GM19468 (cell line): Measurements from ENCODE around the gene KDM2A.

Source experiments
- ATAC-seq: cut with Tn5 transposase; IDR thresholded peaks from one replicate; pipeline ENCODE4 v1.9.1; 2021; ENCODE audit warnings: mild to moderate bottlenecking, moderate library complexity, moderate number of reproducible peaks; ENCODE audit not compliant: unreplicated experiment; ENCODE audit errors: extremely low read depth

The KDM2A gene

DNA sequence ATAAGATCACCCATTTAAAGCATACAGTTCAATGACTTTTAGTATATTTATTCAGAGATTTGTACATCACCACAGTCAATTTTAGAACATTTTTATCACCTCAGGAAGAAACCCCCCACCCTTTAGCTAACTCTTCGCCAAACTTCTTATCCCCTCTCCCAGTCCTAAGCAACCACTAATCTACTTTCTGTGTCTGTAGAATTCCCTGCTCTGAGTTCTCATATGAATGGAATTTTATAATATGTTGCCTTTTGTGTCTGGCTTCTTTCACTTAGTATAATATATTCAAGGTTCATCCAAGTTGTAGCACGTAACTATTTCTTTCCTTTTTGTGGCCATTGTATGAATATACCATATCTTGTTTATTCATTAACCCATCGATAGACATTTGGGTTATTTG lies 173.6 kb downstream of the KDM2A start:
- ATAC-seq: no peak

DNA sequence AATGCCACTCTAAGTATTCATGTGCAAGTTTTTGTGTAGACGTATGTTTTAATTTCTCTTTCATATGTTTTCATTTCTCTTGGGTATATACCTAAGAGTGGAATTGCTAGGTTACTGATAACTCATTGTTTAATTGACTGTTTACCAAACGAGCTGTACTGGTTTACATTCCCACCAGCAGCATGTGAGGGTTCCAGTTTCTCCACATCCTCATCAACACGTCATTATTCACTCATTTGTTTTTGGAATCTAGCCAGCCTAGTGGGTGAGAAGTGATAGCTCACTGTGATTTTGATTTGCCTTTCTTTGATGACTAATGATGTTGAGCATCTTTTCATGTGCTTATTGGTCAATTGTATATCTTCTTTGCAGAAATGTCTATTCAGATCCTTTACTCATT lies 174.0 kb downstream of the KDM2A start:
- no peak for ATAC-seq

DNA sequence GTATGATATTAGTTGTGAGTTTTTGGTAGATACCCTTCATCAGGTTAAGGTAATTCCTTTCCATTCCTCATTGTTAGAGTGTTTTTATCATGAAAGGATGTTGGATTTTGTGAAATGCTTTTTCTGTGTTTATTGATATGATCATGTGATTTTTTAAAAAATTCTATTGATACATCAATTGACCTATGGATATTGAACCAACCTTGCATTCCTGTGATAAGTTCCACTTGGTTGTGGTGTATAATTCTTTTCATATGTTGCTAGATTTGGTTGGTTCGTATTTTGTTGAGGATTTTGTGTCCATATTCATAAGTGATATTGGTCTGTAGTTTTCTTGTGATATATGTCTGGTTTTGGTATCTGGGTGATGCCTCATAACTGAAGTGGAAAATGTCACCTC lies 176.8 kb downstream of the KDM2A start:
- no peak for ATAC-seq

DNA sequence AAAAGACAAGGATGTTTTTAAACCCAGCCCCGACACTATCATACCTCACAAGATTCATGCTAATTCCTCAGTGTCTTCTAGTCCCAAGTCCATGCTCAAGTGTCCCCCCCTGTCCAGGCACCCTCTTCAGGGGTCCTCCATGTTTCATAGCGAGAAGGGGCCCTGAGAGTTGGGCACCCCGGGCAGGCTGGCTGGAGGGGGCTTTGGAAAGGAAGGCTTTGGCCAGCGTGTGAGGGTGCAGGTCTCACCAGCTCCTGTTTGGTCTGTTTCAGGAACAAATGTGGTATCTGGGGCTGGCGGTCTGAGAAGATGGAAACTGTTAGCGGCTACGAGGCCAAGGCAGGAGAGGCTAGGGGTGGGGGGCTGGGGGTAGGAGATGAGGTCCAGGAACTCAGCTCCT lies 179.7 kb downstream of the KDM2A start:
- no peak for ATAC-seq

DNA sequence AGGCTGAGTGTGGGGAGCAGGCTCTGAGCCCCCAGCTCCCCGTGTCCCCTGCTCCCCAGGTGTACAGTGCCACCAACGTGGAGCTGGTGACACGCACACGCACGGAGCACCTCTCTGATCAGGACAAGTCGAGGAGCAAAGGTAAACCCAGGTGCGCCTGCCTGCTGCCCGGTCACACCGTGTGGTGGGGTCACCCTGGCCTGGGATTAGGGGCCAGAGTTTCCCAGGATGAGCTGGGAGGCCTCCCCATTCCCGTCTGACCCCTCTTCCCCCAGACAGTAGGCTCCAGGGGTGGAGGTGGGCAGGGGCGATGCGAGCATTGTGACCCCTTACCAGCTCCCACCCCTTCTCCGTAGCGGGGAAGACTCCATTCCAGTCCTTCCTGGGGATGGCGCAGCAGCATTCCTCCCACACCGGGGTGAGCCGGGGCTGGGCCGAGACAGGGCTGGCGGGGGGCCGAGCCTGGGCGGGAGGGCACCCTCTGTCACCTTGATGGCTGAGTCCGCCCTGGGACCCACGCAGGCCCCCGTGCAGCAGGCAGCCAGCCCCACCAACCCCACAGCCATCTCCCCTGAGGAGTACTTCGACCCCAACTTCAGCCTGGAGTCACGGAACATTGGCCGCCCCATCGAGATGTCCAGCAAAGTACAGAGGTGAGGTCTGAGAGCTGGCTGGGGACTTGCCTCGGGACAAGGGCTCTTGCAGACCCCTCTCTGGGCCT lies 180.6 kb downstream of the KDM2A start:
- ATAC-seq: no peak

DNA sequence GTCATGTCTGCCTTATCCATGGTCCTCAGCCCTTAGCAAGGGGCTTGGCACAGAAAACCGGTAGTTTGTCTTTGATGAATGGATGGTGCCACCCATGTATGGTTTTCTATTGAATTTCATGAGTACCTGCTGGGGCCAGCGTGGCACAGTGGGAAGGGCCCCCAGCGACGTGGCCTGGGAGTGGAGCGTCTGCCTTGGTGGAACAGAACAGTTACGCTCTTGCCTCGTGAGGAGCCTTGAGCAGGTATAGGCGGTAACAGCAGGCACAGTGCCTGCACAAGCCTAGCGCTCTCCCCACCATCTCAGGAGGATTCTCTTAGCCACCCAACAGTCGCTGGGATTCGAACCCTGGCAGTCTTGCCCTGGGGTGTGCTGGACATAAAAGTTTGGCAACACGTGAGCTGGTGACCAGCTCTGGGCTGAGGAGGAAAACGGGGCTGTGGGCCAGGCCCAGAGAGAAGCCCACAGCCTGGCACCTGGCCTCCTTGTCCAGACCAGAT lies 181.2 kb downstream of the KDM2A start:
- no peak for ATAC-seq

DNA sequence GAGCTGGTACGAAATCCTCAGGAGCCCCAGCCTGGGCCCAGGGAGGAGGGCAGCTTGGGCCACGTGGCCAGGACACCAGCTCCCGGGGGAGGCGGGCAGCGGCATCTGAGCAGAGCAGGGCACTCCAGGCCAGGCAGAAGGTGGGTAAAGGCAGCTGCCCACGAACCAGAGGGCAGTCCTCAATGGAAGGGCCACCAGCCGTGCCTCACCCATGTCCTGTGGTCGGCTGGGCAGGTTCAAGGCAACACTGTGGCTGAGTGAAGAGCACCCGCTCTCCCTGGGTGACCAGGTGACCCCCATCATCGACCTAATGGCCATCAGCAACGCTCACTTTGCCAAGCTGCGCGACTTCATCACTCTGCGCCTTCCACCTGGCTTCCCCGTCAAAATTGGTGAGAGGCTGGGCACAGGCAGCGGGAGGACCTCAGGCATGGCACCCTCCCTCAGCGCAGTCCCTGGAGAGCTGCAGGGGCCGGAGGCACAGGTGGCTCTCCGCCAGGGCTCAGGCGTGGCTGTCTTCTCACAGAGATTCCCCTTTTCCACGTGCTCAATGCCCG lies 181.8 kb downstream of the KDM2A start:
- no peak for ATAC-seq

DNA sequence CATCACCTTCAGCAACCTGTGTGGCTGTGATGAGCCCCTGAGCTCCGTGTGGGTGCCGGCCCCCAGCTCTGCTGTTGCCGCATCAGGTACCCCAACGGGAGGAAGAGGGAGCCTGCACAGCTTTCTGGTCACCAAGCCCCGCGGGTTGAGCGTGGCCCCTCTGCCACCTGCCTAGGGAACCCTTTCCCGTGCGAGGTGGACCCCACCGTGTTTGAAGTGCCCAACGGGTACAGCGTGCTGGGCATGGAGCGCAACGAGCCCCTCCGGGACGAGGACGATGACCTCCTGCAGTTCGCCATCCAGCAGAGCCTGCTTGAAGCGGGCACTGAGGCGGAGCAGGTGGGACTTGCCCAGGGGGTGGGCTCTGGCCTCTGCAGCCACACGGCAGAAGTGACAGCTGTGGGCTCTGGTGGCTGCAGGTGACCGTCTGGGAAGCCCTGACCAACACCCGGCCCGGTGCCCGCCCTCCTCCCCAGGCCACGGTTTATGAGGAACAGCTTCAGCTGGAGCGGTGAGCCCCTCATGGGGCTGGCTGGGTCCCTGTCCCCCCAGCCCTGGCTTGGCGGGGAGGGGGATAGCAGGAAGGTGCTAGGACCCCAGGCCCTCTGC lies 182.4 kb downstream of the KDM2A start:
- ATAC-seq: no peak

DNA sequence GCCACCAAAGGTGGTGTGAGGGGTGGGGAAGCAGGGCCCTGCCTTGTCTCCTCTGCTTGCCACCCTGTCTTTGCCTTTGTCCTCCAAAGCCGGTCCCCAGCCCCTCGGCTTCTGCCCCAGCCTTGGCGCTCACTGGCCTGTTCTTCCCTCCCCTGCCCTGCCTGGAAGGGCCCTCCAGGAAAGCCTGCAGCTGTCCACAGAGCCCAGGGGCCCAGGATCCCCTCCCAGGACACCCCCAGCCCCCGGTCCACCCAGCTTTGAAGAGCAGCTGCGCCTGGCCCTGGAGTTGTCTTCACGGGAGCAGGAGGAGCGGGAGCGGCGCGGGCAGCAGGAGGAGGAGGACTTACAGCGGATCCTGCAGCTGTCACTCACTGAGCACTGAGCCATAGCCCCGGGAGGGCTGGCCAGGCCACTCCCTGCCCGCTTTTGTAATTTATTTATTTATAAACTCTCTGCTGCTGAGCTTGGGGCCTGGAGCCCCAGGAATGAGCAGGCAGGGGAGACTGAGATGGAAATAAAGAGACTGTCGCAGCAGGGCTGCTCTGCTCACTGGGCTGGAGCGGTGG lies 183.0 kb downstream of the KDM2A start:
- ATAC-seq: no peak

DNA sequence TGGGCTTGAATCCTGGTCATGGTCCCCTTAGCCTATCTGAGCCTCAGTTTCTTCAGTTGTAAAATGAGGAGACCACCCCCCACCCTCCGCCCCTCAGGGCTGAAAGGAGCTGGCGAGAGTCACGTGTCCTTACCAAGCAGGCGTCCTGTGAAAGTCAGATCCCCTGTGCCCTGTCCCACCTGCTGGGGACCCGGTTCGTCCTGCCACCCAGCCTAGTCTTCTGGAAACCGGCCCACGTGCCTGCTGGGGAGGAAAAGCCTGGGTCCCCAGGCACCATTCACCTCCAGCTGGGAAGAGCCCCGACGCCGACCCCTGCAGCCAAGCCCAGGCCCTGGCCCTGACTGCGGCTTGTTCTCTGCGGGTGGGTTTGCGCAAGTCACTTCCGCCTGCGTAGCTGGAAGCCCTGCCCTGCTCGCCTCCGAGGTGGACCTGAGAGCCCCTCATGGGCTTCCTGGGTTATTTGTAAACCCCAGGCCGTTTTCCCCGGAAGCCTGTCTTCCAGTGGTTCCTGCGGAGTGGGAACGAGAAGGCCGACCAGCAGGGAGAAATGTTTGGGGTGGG lies 183.6 kb downstream of the KDM2A start:
- no peak for ATAC-seq

DNA sequence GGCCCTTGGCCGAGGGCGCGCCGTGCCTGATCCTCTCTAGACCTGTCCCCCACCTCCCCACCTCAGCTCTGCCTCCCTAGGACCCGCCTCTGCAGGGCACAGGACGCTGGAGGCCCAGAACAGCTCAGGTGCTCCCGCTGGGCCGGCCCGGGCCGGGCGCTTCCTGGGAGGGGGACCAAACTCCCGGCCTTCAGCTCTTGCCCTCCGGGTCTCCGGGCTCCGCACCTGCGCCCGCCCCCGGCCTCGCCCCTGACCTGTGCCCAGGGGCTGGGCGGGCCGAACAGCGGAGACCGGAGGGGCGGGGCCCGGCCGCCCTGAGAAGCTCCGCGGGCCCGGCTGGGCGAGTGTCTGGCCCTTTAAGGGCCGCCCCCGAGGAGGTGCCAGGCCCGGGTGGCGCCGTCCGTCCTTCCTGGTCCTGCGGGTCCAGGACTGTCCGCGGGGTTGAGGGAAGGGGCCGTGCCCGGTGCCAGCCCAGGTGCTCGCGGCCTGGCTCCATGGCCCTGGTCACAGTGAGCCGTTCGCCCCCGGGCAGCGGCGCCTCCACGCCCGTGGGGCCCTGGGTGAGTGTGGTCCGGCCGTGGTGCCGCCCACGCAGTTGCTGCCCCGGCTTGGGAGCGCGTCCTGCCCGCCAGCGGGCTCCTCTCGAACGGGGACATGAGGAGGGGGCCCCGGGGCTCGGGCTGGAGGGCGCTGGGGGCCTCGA lies 184.2 kb downstream of the KDM2A start, which contains the start of gene SSH3:
TSS of gene SSH3 (plus strand) at position 399 of the 703 bp plus-strand sequence. CDS start at position 495, 96 bp downstream.
- ATAC-seq: no peak

DNA sequence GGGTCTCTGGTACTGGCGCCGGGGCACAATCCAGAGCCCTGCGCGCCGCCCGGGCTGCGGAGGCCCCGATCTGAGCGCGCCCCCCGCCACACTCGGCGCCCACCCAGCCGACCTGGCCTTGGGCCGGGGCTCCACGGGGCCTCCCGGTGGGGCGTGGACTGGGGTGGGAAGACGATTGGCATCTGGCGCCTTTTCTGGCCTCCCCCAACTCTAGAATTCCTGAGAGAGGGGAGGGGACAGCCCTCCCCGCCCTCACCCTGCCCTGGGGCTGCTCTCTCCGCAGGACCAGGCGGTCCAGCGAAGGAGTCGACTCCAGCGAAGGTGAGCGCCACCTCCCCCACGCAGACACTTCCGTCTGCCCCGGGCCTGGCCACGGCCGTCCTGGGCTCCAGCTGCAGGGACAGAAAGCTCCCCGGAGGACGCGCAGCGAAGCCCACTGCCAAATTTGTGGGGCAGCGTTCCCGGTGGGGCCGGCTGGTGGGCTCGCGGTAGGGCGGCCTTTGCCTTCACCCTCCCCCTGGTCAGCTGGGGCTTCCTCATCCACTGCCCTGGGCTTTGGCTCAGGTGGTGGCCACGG lies 184.9 kb downstream of the KDM2A start:
- ATAC-seq: no peak

DNA sequence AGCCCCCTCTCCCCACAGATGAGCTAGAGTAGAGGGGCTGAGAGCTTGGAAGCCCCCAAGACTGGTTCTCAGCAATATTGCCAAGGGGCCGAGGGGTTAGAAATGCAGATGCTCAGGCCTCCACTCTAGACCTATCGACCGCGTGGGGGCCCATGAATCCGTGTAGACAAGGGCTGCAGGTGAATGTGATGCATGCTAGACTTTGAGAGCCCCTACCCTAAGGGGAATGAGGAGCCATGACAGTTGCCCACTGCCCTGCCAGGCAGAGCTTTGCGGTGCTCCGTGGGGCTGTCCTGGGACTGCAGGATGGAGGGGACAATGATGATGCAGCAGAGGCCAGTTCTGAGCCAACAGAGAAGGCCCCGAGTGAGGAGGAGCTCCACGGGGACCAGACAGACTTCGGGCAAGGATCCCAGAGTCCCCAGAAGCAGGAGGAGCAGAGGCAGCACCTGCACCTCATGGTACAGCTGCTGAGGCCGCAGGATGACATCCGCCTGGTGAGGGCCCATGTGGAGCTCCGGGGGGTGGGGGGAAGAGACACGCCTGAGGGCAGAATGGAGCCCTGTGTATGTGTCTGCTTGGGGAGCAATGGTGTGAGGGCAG lies 185.5 kb downstream of the KDM2A start:
- ATAC-seq: no peak

DNA sequence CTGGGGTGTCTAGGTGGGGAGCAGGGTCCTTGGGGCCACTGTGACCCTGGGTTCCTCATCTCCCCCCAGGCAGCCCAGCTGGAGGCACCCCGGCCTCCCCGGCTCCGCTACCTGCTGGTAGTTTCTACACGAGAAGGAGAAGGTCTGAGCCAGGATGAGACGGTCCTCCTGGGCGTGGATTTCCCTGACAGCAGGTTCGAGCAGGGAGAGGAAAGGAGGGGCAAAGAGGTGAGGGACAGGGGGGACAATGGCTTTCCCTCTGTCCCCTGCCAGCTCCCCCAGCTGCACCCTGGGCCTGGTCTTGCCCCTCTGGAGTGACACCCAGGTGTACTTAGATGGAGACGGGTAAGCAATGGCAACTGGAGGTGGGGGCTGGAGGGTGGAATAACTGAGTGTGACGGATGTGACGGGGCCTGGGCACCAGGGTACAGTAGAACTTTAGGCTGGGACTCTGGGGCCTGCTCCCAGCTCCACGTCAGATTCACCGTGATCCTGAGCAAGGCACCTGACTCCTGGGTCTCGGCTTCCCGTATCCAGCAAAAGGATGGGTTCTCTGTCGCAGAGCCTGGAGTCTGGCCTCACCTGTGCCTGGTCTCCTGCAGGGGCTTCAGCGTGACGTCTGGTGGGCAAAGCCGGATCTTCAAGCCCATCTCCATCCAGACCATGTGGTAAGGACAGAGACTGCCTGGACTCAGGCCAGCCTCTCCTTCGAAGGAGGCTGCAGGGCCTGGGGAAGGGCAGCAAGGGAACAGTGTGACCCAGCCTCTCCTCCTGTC lies 187.9 kb downstream of the KDM2A start:
- ATAC-seq: no peak

DNA sequence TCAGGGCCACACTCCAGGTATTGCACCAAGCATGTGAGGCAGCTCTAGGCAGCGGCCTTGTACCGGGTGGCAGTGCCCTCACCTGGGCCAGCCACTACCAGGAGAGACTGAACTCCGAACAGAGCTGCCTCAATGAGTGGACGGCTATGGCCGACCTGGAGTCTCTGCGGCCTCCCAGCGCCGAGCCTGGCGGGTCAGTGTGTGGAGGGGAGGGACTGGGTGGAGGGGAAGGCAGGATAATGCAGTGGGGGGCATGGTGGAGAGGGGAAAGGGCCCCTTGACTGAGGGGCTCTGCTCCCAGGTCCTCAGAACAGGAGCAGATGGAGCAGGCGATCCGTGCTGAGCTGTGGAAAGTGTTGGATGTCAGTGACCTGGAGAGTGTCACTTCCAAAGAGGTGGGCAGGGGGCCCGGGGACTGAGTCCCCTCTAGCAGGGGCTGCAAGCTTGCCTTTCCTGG lies 188.5 kb downstream of the KDM2A start:
- ATAC-seq: no peak
